Measurements from ENCODE around the gene PKP1.

The PKP1 gene

DNA sequence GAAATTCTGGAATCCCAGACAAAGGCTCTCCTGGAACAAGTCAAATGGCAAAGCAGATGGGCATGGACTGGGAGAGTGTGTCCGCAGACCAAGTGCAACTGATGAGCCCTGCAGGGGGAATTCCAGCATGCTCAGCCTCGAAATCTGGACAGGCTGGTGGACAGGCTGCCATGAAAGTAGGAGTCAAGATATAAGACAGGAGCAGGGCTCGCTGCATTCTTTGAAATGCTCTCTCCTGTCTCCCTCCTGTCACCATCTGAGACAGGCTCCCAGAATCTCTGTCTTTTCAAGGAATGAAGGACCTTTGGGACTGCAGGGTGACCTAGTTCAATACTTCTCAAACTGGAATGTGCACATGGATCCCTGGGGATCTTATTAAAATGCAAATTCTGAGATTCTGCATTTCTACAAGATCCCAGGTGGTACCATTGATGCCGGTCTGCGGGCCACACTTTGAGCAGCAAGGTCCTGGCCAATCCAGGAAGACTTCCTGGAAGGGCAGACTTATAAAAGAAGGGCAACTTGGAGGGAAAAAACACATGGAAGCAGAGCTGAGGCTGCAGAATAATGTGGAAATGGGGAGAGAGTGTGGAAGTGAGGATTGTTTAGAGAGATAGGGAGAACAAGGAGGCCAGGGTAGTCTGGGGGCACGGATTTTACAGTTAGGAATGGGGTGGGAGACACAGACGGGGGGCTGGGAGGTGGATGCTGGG, 64.3 kb downstream of the PKP1 start:
- no peak overlapping the region for H3K4ac ChIP-seq (ENCODE audit: low read length)
- H2BK5ac ChIP-seq (ENCODE audit: low read length) = no peak overlapping the region
- no peak overlapping the region for H4K8ac ChIP-seq (ENCODE audit: low read depth, low read length)
- no peak overlapping the region for H2AK5ac ChIP-seq (ENCODE audit: low read depth, low read length)
- H3K9ac ChIP-seq (ENCODE audit: low read depth, low read length, poor library complexity) = no peak overlapping the region
- H2AFZ ChIP-seq (ENCODE audit: low read length) = no peak overlapping the region
- no peaks in the 10 kb centered on the region for H3K9me3 ChIP-seq (replicated peaks in 1 of 2; ENCODE audit: control insufficient read depth in 2 of 2, insufficient read depth in 1 of 2, low read depth in 1 of 2, low read length in 2 of 2)
- H3K27ac ChIP-seq (replicated peaks; ENCODE audit: low read length) = no peak overlapping the region
- WGBS, 2 donors (ENCODE audit: extremely low coverage in 2 of 2, insufficient read length in 2 of 2, insufficient replicate concordance in 1 of 2) = no CpG with 5 or more reads among the region's 7 CpGs
- no peaks in the 10 kb centered on the region for H3K36me3 ChIP-seq (replicated peaks in 1 of 2; ENCODE audit: control insufficient read depth in 2 of 2, insufficient read depth in 2 of 2, low read length in 2 of 2)
- no peaks in the 10 kb centered on the region for H3K79me1 ChIP-seq (ENCODE audit: low read depth, low read length)
- no peak overlapping the region for H3K4me2 ChIP-seq (ENCODE audit: insufficient read depth, low read length, poor library complexity, severe bottlenecking)
- no peak overlapping the region for H3K14ac ChIP-seq (ENCODE audit: low read length)
- no peak overlapping the region for H3K23ac ChIP-seq (ENCODE audit: low read depth, low read length, poor library complexity)
- H3K4me3 ChIP-seq (ENCODE audit: low read length in 2 of 2) = no peak overlapping the region
- no peak overlapping the region for H2BK12ac ChIP-seq (ENCODE audit: low read length)
- H3K18ac ChIP-seq (ENCODE audit: low read length) = no peak overlapping the region
- no peak for DNase-seq (ENCODE audit: low spot score)
- H4K91ac ChIP-seq (ENCODE audit: low read depth, low read length, poor library complexity) = no peak overlapping the region
- H3K27me3 ChIP-seq (ENCODE audit: control insufficient read depth in 3 of 3, insufficient read depth in 3 of 3, low read depth in 1 of 3, low read length in 3 of 3) = peaks cover 0 to 18% (median 0%) of the 10 kb centered on the region in 3 experiments
- H2BK15ac ChIP-seq (ENCODE audit: low read length) = no peak overlapping the region
- H2BK120ac ChIP-seq (ENCODE audit: low read depth, low read length) = no peak overlapping the region
- peaks cover 0 to 8% of the 10 kb centered on the region in 2 donors for H3K4me1 ChIP-seq (ENCODE audit: control insufficient read depth in 2 of 2, insufficient read depth in 1 of 2, low read depth in 1 of 2, low read length in 2 of 2)

DNA sequence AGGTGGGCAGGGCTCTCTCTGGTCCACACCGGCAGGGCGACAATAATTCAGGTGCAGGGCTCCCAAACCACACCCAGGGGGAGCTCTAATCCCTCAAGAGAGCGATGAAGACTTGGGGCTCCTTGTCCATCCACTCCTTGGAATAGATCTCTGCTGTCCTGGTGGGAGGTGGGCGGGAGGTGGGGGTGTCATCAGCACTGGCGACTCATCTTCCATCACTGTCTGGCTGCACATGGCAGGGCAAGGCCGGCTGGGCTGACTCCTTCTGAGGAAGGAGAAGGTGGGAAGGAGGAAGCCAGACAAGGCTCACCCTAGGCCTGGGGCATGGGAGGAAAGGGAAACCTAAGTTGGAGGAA, 64.9 kb downstream of the PKP1 start:
- Histone ChIP-seq H3K27ac (replicated peaks; ENCODE audit: low read length) (no peak overlapping the region), H3K36me3 (replicated peaks in 1 of 2; ENCODE audit: control insufficient read depth in 2 of 2, insufficient read depth in 2 of 2, low read length in 2 of 2) (no peaks in the 10 kb centered on the region), H3K4me3 (ENCODE audit: low read length in 2 of 2) (no peak overlapping the region), H2AFZ (ENCODE audit: low read length) (no peak overlapping the region), H3K27me3 (ENCODE audit: control insufficient read depth in 3 of 3, insufficient read depth in 3 of 3, low read depth in 1 of 3, low read length in 3 of 3) (peaks cover 0 to 18% (median 0%) of the 10 kb centered on the region in 3 experiments), H2AK5ac (ENCODE audit: low read depth, low read length) (peak overlapping the region; percentile 89), H3K79me1 (ENCODE audit: low read depth, low read length) (no peaks in the 10 kb centered on the region), H2BK12ac (ENCODE audit: low read length) (no peak overlapping the region), H3K9me3 (replicated peaks in 1 of 2; ENCODE audit: control insufficient read depth in 2 of 2, insufficient read depth in 1 of 2, low read depth in 1 of 2, low read length in 2 of 2) (no peaks in the 10 kb centered on the region), H3K9ac (ENCODE audit: low read depth, low read length, poor library complexity) (peak overlapping the region; percentile 55), H4K91ac (ENCODE audit: low read depth, low read length, poor library complexity) (no peak overlapping the region), H3K4me1 (ENCODE audit: control insufficient read depth in 2 of 2, insufficient read depth in 1 of 2, low read depth in 1 of 2, low read length in 2 of 2) (peaks cover 0 to 8% of the 10 kb centered on the region in 2 donors), H2BK15ac (ENCODE audit: low read length) (no peak overlapping the region), H4K8ac (ENCODE audit: low read depth, low read length) (no peak overlapping the region), H3K18ac (ENCODE audit: low read length) (peak overlapping the region; percentile 51), H2BK5ac (ENCODE audit: low read length) (no peak overlapping the region), H3K23ac (ENCODE audit: low read depth, low read length, poor library complexity) (peak overlapping the region; percentile 50), H3K4me2 (ENCODE audit: insufficient read depth, low read length, poor library complexity, severe bottlenecking) (no peak overlapping the region), H2BK120ac (ENCODE audit: low read depth, low read length) (no peak overlapping the region), H3K14ac (ENCODE audit: low read length) (no peak overlapping the region), H3K4ac (ENCODE audit: low read length) (no peak overlapping the region)
- peak; percentile 62 for DNase-seq (ENCODE audit: low spot score)
- WGBS, 2 donors (ENCODE audit: extremely low coverage in 2 of 2, insufficient read length in 2 of 2, insufficient replicate concordance in 1 of 2) = no CpG with 5 or more reads among the region's 6 CpGs

DNA sequence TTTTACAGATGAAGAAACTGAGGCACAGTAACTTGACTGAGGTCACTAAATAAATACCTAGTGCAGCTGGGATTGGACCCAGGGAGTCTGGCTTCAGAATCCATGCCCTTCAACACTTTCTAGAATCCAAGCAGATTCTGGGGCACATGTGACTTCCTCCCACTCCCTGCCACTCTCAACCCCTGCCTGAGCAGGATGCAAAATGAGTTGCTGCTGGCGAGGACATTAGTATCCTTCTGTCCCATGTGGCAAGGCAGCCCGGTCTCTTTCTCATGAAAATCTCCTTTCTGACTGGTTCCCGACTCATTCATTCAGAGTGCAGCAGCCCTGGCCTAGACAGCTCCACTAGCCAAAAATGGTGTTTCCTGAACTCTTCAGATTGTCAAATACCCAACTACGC, 65.8 kb downstream of the PKP1 start:
- H2BK120ac ChIP-seq (ENCODE audit: low read depth, low read length) = no peak overlapping the region
- H3K9ac ChIP-seq (ENCODE audit: low read depth, low read length, poor library complexity) = no peak overlapping the region
- H3K4me1 ChIP-seq (ENCODE audit: control insufficient read depth in 2 of 2, insufficient read depth in 1 of 2, low read depth in 1 of 2, low read length in 2 of 2) = peaks cover 0 to 8% of the 10 kb centered on the region in 2 donors
- H3K36me3 ChIP-seq (replicated peaks in 1 of 2; ENCODE audit: control insufficient read depth in 2 of 2, insufficient read depth in 2 of 2, low read length in 2 of 2) = no peaks in the 10 kb centered on the region
- H2AK5ac ChIP-seq (ENCODE audit: low read depth, low read length) = no peak overlapping the region
- peaks cover 0 to 16% (median 0%) of the 10 kb centered on the region in 3 experiments for H3K27me3 ChIP-seq (ENCODE audit: control insufficient read depth in 3 of 3, insufficient read depth in 3 of 3, low read depth in 1 of 3, low read length in 3 of 3)
- H2AFZ ChIP-seq (ENCODE audit: low read length) = no peak overlapping the region
- no CpG with 5 or more reads among the region's 4 CpGs for WGBS, 2 donors (ENCODE audit: extremely low coverage in 2 of 2, insufficient read length in 2 of 2, insufficient replicate concordance in 1 of 2)
- H2BK15ac ChIP-seq (ENCODE audit: low read length) = no peak overlapping the region
- no peak overlapping the region for H3K4me2 ChIP-seq (ENCODE audit: insufficient read depth, low read length, poor library complexity, severe bottlenecking)
- no peak overlapping the region for H3K14ac ChIP-seq (ENCODE audit: low read length)
- no peak overlapping the region for H3K18ac ChIP-seq (ENCODE audit: low read length)
- no peak overlapping the region for H2BK12ac ChIP-seq (ENCODE audit: low read length)
- H3K9me3 ChIP-seq (replicated peaks in 1 of 2; ENCODE audit: control insufficient read depth in 2 of 2, insufficient read depth in 1 of 2, low read depth in 1 of 2, low read length in 2 of 2) = no peaks in the 10 kb centered on the region
- H2BK5ac ChIP-seq (ENCODE audit: low read length) = no peak overlapping the region
- H3K4ac ChIP-seq (ENCODE audit: low read length) = no peak overlapping the region
- no peak overlapping the region for H4K91ac ChIP-seq (ENCODE audit: low read depth, low read length, poor library complexity)
- no peak for DNase-seq (ENCODE audit: low spot score)
- H4K8ac ChIP-seq (ENCODE audit: low read depth, low read length) = no peak overlapping the region
- no peak overlapping the region for H3K27ac ChIP-seq (replicated peaks; ENCODE audit: low read length)
- H3K79me1 ChIP-seq (ENCODE audit: low read depth, low read length) = no peaks in the 10 kb centered on the region
- H3K23ac ChIP-seq (ENCODE audit: low read depth, low read length, poor library complexity) = no peak overlapping the region
- no peak overlapping the region for H3K4me3 ChIP-seq (ENCODE audit: low read length in 2 of 2)

DNA sequence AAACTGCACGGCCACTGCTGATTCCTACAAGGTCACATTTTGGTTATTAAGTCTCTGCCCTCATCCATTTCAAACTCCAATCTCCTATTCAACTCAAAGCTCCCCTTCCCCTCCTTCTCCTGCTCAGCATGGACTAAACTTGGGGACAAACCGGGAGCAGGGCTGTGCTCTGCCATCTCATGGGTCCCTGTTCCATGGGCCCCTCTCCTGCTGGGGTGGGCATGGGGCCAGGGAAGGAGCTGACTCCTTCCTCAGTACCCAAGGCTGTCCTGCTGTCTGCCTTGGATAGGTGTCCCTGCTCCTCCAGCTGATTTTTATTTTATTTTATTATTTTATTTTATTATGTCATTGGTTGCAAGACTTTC, 67.0 kb downstream of the PKP1 start:
- Histone ChIP-seq H3K23ac (ENCODE audit: low read depth, low read length, poor library complexity) (no peak overlapping the region), H2AFZ (ENCODE audit: low read length) (no peak overlapping the region), H3K27ac (replicated peaks; ENCODE audit: low read length) (no peak overlapping the region), H3K4me1 (ENCODE audit: control insufficient read depth in 2 of 2, insufficient read depth in 1 of 2, low read depth in 1 of 2, low read length in 2 of 2) (peaks cover 0 to 5% of the 10 kb centered on the region in 2 donors), H4K8ac (ENCODE audit: low read depth, low read length) (no peak overlapping the region), H3K79me1 (ENCODE audit: low read depth, low read length) (no peaks in the 10 kb centered on the region), H2BK120ac (ENCODE audit: low read depth, low read length) (no peak overlapping the region), H2BK5ac (ENCODE audit: low read length) (no peak overlapping the region), H3K14ac (ENCODE audit: low read length) (no peak overlapping the region), H3K4me3 (ENCODE audit: low read length in 2 of 2) (no peak overlapping the region), H3K27me3 (ENCODE audit: control insufficient read depth in 3 of 3, insufficient read depth in 3 of 3, low read depth in 1 of 3, low read length in 3 of 3) (peaks cover 0 to 14% (median 0%) of the 10 kb centered on the region in 3 experiments), H3K4me2 (ENCODE audit: insufficient read depth, low read length, poor library complexity, severe bottlenecking) (no peak overlapping the region), H3K36me3 (replicated peaks in 1 of 2; ENCODE audit: control insufficient read depth in 2 of 2, insufficient read depth in 2 of 2, low read length in 2 of 2) (no peaks in the 10 kb centered on the region), H3K18ac (ENCODE audit: low read length) (no peak overlapping the region), H3K9me3 (replicated peaks in 1 of 2; ENCODE audit: control insufficient read depth in 2 of 2, insufficient read depth in 1 of 2, low read depth in 1 of 2, low read length in 2 of 2) (no peaks in the 10 kb centered on the region), H2BK12ac (ENCODE audit: low read length) (no peak overlapping the region), H2AK5ac (ENCODE audit: low read depth, low read length) (no peak overlapping the region), H3K9ac (ENCODE audit: low read depth, low read length, poor library complexity) (no peak overlapping the region), H4K91ac (ENCODE audit: low read depth, low read length, poor library complexity) (no peak overlapping the region), H3K4ac (ENCODE audit: low read length) (no peak overlapping the region), H2BK15ac (ENCODE audit: low read length) (no peak overlapping the region)
- no CpG with 5 or more reads among the region's 2 CpGs for WGBS, 2 donors (ENCODE audit: extremely low coverage in 2 of 2, insufficient read length in 2 of 2, insufficient replicate concordance in 1 of 2)
- no peak for DNase-seq (ENCODE audit: low spot score)
